MM.1S (cell line): Measurements from ENCODE around the gene DCP1A.

ENCODE experiments used
- DNase-seq: peaks from one replicate; pipeline ENCODE4 v3.0.0-alpha.2; 2015
- H2AFZ ChIP-seq: fragments of 300-600 bp; sonication (generic); 2 replicates; pipeline ENCODE4 v1.6.0; 2016; ENCODE audit warnings: antibody characterized with exemption, low read length
- H3F3A ChIP-seq: fragments of 300-600 bp; sonication (generic); 2 replicates; pipeline ENCODE4 v1.6.1; 2016; ENCODE audit warnings: mild to moderate bottlenecking, antibody characterized with exemption, low read length, moderate library complexity, mixed read lengths; ENCODE audit not compliant: insufficient read depth
- H3K27ac ChIP-seq: fragments of 300-600 bp; sonication (generic); 2 replicates; pipeline ENCODE4 v1.5.1; 2016; ENCODE audit warnings: mild to moderate bottlenecking, low read length
- H3K27me3 ChIP-seq: fragments of 300-600 bp; sonication (generic); replicated peaks from 2 replicates; pipeline ENCODE4 v1.6.0; 2016; ENCODE audit warnings: low read length; ENCODE audit not compliant: insufficient read depth
- H3K36me3 ChIP-seq: fragments of 300-600 bp; sonication (generic); replicated peaks from 2 replicates; pipeline ENCODE4 v1.6.1; 2016; ENCODE audit warnings: mild to moderate bottlenecking, low read length, mixed read lengths; ENCODE audit not compliant: insufficient read depth
- H3K4me1 ChIP-seq: fragments of 300-600 bp; sonication (generic); 2 replicates; pipeline ENCODE4 v1.6.1; 2016; ENCODE audit warnings: low read length, mixed read lengths
- H3K4me2 ChIP-seq: fragments of 300-600 bp; sonication (generic); 2 replicates; pipeline ENCODE4 v1.6.0; 2016; ENCODE audit warnings: low read depth, low read length
- H3K4me3 ChIP-seq: fragments of 300-600 bp; sonication (generic); 2 replicates; pipeline ENCODE4 v1.5.1; 2016; ENCODE audit warnings: low read length, mixed read lengths
- H3K79me2 ChIP-seq: fragments of 300-600 bp; sonication (generic); 2 replicates; pipeline ENCODE4 v1.6.1; 2016; ENCODE audit warnings: mixed run types, low read length, mixed read lengths
- H3K9ac ChIP-seq: fragments of 300-600 bp; sonication (generic); 2 replicates; pipeline ENCODE4 v1.6.1; 2016; ENCODE audit warnings: low read length, mixed read lengths
- H3K9me2 ChIP-seq: fragments of 300-600 bp; sonication (generic); replicated peaks from 2 replicates; pipeline ENCODE4 v1.6.1; 2016; ENCODE audit warnings: mild to moderate bottlenecking, low read length, mixed read lengths; ENCODE audit not compliant: insufficient read depth
- H3K9me3 ChIP-seq: fragments of 300-600 bp; sonication (generic); replicated peaks from 2 replicates; pipeline ENCODE4 v1.6.1; 2016; ENCODE audit warnings: mild to moderate bottlenecking, low read length, mixed read lengths; ENCODE audit not compliant: insufficient read depth
- H4K20me1 ChIP-seq: fragments of 300-600 bp; sonication (generic); 2 replicates; pipeline ENCODE4 v1.6.1; 2016; ENCODE audit warnings: mild to moderate bottlenecking, low read length, moderate library complexity, mixed read lengths; ENCODE audit not compliant: insufficient read depth
- EZH2 ChIP-seq: fragments of 300-600 bp; sonication (generic); optimal IDR thresholded peaks from 2 replicates; pipeline ENCODE3; 2017; ENCODE audit warnings: low read depth, mild to moderate bottlenecking, antibody characterized with exemption, low read length, mixed read lengths
- EZH2phosphoT487 ChIP-seq: fragments of 300-600 bp; sonication (generic); IDR thresholded peaks from 2 replicates; pipeline ENCODE4 v1.6.1; 2018; ENCODE audit warnings: antibody characterized with exemption, low read length
- TF ChIP-seq, protein P1 (sequence below): fragments of 300-600 bp; sonication (generic); IDR thresholded peaks from 2 replicates; pipeline ENCODE4 v1.5.1; 2016; ENCODE audit warnings: antibody characterized with exemption, low read length, mixed read lengths

DCP1A gene

GRCh38 chr3:53380306-53380705 is 33.0 kb upstream of the DCP1A start:
- Histone ChIP-seq H3K36me3 (no peaks in the 10 kb centered on the region), H3K4me3 (no peak overlapping the region), H3K4me2 (no peak overlapping the region), H4K20me1 (no peaks in the 10 kb centered on the region), H3K79me2 (no peaks in the 10 kb centered on the region), H2AFZ (no peak overlapping the region), H3K9me3 (no peaks in the 10 kb centered on the region), H3K27me3 (no peaks in the 10 kb centered on the region), H3K9ac (no peak overlapping the region), H3K27ac (no peak overlapping the region), H3K4me1 (no peaks in the 10 kb centered on the region), H3F3A (no peaks in the 10 kb centered on the region), H3K9me2 (no peaks in the 10 kb centered on the region)
- no peak for TF ChIP-seq EZH2phosphoT487
- TF ChIP-seq EZH2: no peak
- TF ChIP-seq, protein P1, sequence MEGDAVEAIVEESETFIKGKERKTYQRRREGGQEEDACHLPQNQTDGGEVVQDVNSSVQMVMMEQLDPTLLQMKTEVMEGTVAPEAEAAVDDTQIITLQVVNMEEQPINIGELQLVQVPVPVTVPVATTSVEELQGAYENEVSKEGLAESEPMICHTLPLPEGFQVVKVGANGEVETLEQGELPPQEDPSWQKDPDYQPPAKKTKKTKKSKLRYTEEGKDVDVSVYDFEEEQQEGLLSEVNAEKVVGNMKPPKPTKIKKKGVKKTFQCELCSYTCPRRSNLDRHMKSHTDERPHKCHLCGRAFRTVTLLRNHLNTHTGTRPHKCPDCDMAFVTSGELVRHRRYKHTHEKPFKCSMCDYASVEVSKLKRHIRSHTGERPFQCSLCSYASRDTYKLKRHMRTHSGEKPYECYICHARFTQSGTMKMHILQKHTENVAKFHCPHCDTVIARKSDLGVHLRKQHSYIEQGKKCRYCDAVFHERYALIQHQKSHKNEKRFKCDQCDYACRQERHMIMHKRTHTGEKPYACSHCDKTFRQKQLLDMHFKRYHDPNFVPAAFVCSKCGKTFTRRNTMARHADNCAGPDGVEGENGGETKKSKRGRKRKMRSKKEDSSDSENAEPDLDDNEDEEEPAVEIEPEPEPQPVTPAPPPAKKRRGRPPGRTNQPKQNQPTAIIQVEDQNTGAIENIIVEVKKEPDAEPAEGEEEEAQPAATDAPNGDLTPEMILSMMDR: no peak
- no peak for DNase-seq

- Histone ChIP-seq H3K4me1 (no peaks in the 10 kb centered on the region), H3K9me2 (no peaks in the 10 kb centered on the region), H3K4me2 (no peak overlapping the region), H3K27me3 (no peaks in the 10 kb centered on the region), H3K36me3 (no peaks in the 10 kb centered on the region), H3K9me3 (no peaks in the 10 kb centered on the region), H3K4me3 (no peak overlapping the region), H3F3A (no peaks in the 10 kb centered on the region), H4K20me1 (no peaks in the 10 kb centered on the region), H3K9ac (no peak overlapping the region), H3K79me2 (no peaks in the 10 kb centered on the region), H3K27ac (no peak overlapping the region), H2AFZ (no peak overlapping the region)
- no peak for DNase-seq
- TF ChIP-seq EZH2: no peak
- TF ChIP-seq EZH2phosphoT487: no peak
- TF ChIP-seq, protein P1: no peak
Observed at GRCh38 chr3:53379898-53380297, 32.6 kb upstream of the DCP1A start.

GRCh38 chr3:53377794-53378193 is 30.5 kb upstream of the DCP1A start:
- Histone ChIP-seq H3K27me3 (no peaks in the 10 kb centered on the region), H3K4me1 (no peaks in the 10 kb centered on the region), H3K36me3 (no peaks in the 10 kb centered on the region), H3K79me2 (no peaks in the 10 kb centered on the region), H4K20me1 (no peaks in the 10 kb centered on the region), H3K9me3 (no peaks in the 10 kb centered on the region), H3K4me2 (no peak overlapping the region), H3F3A (no peaks in the 10 kb centered on the region), H3K27ac (no peak overlapping the region), H3K9ac (no peak overlapping the region), H3K4me3 (no peak overlapping the region), H3K9me2 (no peaks in the 10 kb centered on the region), H2AFZ (no peak overlapping the region)
- no peak for TF ChIP-seq EZH2phosphoT487
- DNase-seq: no peak

DNA sequence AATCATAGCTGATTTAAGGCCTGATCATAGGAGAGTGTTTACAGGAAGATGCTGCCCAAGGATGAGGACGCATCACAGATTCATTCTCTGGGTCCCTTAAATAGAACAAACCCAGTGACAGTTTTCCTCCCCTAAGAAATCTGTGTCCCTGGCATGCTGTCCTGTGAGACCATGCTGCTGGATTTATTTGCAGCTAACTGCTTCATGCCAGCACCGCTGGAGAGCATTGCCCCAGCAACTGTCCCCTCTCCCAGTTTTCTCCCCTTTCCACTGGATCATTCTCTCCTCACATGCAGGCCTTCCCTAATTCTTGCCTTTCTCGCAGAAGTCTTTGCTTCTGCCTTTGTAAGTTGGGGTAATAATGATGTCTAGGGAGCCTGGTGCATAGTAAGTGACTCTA is 29.3 kb upstream of the DCP1A start:
- no peaks in the 10 kb centered on the region for H3K4me1 ChIP-seq
- H3F3A ChIP-seq: no peaks in the 10 kb centered on the region
- H3K36me3 ChIP-seq: no peaks in the 10 kb centered on the region
- no peak overlapping the region for H3K9ac ChIP-seq
- H3K4me2 ChIP-seq: no peak overlapping the region
- TF ChIP-seq, protein P1: no peak
- TF ChIP-seq EZH2 (no peak), EZH2phosphoT487 (no peak)
- no peak overlapping the region for H3K27ac ChIP-seq
- H3K9me2 ChIP-seq: no peaks in the 10 kb centered on the region
- H3K9me3 ChIP-seq: no peaks in the 10 kb centered on the region
- no peaks in the 10 kb centered on the region for H3K27me3 ChIP-seq
- no peak for DNase-seq
- no peaks in the 10 kb centered on the region for H3K79me2 ChIP-seq
- no peak overlapping the region for H3K4me3 ChIP-seq
- H4K20me1 ChIP-seq: no peaks in the 10 kb centered on the region
- no peak overlapping the region for H2AFZ ChIP-seq
